Suprapubic skin (tissue), 3 donors: ENCODE data around the gene CAMTA1.

ENCODE experiments used
- EP300 ChIP-seq: sonication (generic); formaldehyde crosslinking; IDR thresholded peaks from one replicate; pipeline ENCODE4 v1.6.1; 2017; ENCODE audit warnings: antibody characterized with exemption
- POLR2A ChIP-seq, 2 donors: fragments of 450-650 bp; IDR thresholded peaks; one replicate each; pipeline ENCODE4 v1.6.1; 2017; ENCODE audit warnings: antibody characterized with exemption in 2 of 2, mild to moderate bottlenecking in 2 of 2, moderate library complexity in 2 of 2
- TF ChIP-seq, protein P1 (sequence below), 2 donors: fragments of 200-600 bp in 1 of 2; fragments of 450-650 bp in 1 of 2; sonication (generic) in 1 of 2; IDR thresholded peaks; one replicate each; pipeline ENCODE4 v1.5.1; 2016 to 2019; ENCODE audit warnings: antibody characterized with exemption in 2 of 2, mild to moderate bottlenecking in 1 of 2, moderate library complexity in 1 of 2

DNA sequence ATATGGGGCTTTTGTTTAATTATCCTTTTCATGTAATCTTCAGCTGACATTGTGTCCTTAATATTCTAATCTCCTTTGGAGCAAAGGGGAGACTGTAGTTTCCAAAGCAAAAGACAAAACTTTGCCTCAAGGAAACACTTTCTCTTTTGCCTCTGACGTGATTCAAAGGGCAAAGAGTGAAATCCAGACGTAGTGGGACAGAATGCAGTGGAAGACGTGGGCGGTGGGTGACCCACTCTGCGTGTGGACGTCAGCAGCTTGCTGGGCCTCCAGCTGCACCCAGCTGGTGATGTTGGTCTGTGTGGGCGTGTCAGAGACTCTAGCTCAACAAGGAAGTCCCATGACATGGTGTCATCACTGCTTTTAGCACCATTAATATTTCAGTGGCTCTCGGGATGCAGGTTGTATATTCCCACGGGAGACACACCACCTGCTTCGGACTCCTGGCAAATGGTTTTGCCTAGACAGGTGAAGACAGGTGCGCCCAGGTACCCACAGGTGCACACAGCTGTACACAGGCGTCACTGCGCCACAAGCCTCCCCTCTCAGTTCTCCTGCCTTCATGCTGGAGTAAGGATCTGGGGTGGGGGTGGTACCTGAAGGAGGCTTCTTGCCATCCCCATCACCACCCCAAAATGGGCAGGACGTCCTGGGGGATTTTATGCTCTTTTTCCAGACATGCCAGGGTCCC lies 693.7 kb downstream of the CAMTA1 start:
- TF ChIP-seq EP300, result no peak
- TF ChIP-seq, protein P1, sequence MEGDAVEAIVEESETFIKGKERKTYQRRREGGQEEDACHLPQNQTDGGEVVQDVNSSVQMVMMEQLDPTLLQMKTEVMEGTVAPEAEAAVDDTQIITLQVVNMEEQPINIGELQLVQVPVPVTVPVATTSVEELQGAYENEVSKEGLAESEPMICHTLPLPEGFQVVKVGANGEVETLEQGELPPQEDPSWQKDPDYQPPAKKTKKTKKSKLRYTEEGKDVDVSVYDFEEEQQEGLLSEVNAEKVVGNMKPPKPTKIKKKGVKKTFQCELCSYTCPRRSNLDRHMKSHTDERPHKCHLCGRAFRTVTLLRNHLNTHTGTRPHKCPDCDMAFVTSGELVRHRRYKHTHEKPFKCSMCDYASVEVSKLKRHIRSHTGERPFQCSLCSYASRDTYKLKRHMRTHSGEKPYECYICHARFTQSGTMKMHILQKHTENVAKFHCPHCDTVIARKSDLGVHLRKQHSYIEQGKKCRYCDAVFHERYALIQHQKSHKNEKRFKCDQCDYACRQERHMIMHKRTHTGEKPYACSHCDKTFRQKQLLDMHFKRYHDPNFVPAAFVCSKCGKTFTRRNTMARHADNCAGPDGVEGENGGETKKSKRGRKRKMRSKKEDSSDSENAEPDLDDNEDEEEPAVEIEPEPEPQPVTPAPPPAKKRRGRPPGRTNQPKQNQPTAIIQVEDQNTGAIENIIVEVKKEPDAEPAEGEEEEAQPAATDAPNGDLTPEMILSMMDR (IDR thresholded peaks at IDR 0.05), result no peak
- no peak for TF ChIP-seq POLR2A (IDR thresholded peaks at IDR 0.05)
